Panc1 (cell line): Measurements from ENCODE around the gene SUSD6. TPM values are rescaled to one million over a fixed set of nuclear protein-coding genes. Genes with fewer than 3 reads are reported as not detected.

Experiments used
- ATAC-seq: fragments of 200-7000 bp; cut with Tn5 transposase; 2 replicates; pipeline ENCODE4 v1.9.1; 2020; ENCODE audit warnings: mild to moderate bottlenecking, moderate library complexity
- BruUV-seq: library from RNA; stranded (reverse); fragments of 400-500 nt; replicated peaks from 2 replicates; lab custom pipeline; 2021; lab: Mats Ljungman, UMichigan
- CTCF ChIA-PET: fragments of 300-600 bp; sonication (Branson Sonifier 250); formaldehyde crosslinking; loops from one replicate; lab custom pipeline; 2022; ENCODE audit warnings: antibody characterized with exemption; lab: Charles Lee
- POLR2A ChIA-PET: fragments of 300-600 bp; sonication (Branson Sonifier 250); formaldehyde crosslinking; loops from one replicate; lab custom pipeline; 2022; ENCODE audit warnings: antibody characterized with exemption; lab: Charles Lee
- DNase-seq: peaks from one replicate; pipeline ENCODE4 v3.0.0-alpha.2; 2010; ENCODE audit warnings: low read depth, low spot score
- H3K27ac ChIP-seq: 2 replicates; pipeline ENCODE4 v1.5.1; 2011; ENCODE audit warnings: mild to moderate bottlenecking, low read length, inconsistent platforms
- H3K27me3 ChIP-seq: fragments of 200-500 bp; sonication (Bioruptor generic); 2 replicates; pipeline ENCODE4 v1.6.0; 2014; ENCODE audit warnings: low read length, inconsistent platforms; ENCODE audit not compliant: control insufficient read depth, insufficient read depth
- H3K36me3 ChIP-seq: fragments of 200-500 bp; sonication (Bioruptor generic); 2 replicates; pipeline ENCODE4 v1.5.1; 2014; ENCODE audit warnings: inconsistent platforms, mild to moderate bottlenecking, low read length, moderate library complexity; ENCODE audit not compliant: control insufficient read depth, insufficient read depth
- H3K4me1 ChIP-seq: 2 replicates; pipeline ENCODE4 v1.5.1; 2011; ENCODE audit warnings: inconsistent platforms, mild to moderate bottlenecking, low read length, moderate library complexity; ENCODE audit not compliant: control insufficient read depth, insufficient read depth
- H3K4me3 ChIP-seq, 2 experiments: 2 replicates each; pipeline ENCODE4 v1.5.1; 2011 to 2012; ENCODE audit warnings: low read depth in 2 of 2, low read length in 2 of 2, mild to moderate bottlenecking in 2 of 2, inconsistent platforms in 1 of 2, moderate library complexity in 1 of 2
- H3K9me3 ChIP-seq: fragments of 200-500 bp; sonication (Bioruptor generic); 2 replicates; pipeline ENCODE4 v1.5.1; 2014; ENCODE audit warnings: low read depth, mild to moderate bottlenecking, inconsistent platforms, low read length, moderate library complexity; ENCODE audit not compliant: control insufficient read depth, insufficient read depth
- POLR2AphosphoS5 ChIP-seq: IDR thresholded peaks from 2 replicates; pipeline ENCODE4 v1.6.1; 2012; ENCODE audit warnings: mild to moderate bottlenecking, low read depth, low read length, moderate library complexity
- SIN3A ChIP-seq: IDR thresholded peaks from 2 replicates; pipeline ENCODE4 v1.6.1; 2012; ENCODE audit warnings: low read depth, mild to moderate bottlenecking, low read length, moderate library complexity, borderline replicate concordance; ENCODE audit not compliant: insufficient read depth
- TCF7L2 ChIP-seq: IDR thresholded peaks from 2 replicates; pipeline ENCODE4 v1.6.1; 2011; ENCODE audit warnings: mild to moderate bottlenecking, low read depth, low read length, inconsistent platforms
- in situ Hi-C: cut with HindIII; loops from 2 replicates; pipeline ENCODE4 v1.10.0; 2016; ENCODE audit warnings: low sequenced_read_pairs, low pct_unique_long_range_greater_than_20kb
- intact Hi-C: fragments of 100-400 bp; cut with micrococcal nuclease; formaldehyde crosslinking; loops from one replicate; pipeline ENCODE4 v1.10.0; 2022; ENCODE audit not compliant: unreplicated experiment
- total RNA-seq: library from RNA; stranded (reverse); gene quantifications from one replicate; pipeline ENCODE4 v1.2.1, GENCODE V29; 2021; ENCODE audit not compliant: unreplicated experiment
- TF ChIP-seq, protein P1 (sequence below), 2 experiments: IDR thresholded peaks; 2 replicates each; pipeline ENCODE4 v1.6.1; 2011 to 2012; ENCODE audit warnings: low read depth in 2 of 2, control low read depth in 1 of 2, low read length in 1 of 2, mild to moderate bottlenecking in 1 of 2, moderate library complexity in 1 of 2; ENCODE audit not compliant: insufficient read depth in 1 of 2
- TF ChIP-seq, protein P2 (sequence below): fragments of 450-650 bp; IDR thresholded peaks from 2 replicates; pipeline ENCODE4 v1.5.1; 2017; ENCODE audit warnings: mild to moderate bottlenecking

The SUSD6 gene
- total RNA-seq, 1 experiment from 2014 or later, result 10.9 TPM

- TF ChIP-seq, protein P1, sequence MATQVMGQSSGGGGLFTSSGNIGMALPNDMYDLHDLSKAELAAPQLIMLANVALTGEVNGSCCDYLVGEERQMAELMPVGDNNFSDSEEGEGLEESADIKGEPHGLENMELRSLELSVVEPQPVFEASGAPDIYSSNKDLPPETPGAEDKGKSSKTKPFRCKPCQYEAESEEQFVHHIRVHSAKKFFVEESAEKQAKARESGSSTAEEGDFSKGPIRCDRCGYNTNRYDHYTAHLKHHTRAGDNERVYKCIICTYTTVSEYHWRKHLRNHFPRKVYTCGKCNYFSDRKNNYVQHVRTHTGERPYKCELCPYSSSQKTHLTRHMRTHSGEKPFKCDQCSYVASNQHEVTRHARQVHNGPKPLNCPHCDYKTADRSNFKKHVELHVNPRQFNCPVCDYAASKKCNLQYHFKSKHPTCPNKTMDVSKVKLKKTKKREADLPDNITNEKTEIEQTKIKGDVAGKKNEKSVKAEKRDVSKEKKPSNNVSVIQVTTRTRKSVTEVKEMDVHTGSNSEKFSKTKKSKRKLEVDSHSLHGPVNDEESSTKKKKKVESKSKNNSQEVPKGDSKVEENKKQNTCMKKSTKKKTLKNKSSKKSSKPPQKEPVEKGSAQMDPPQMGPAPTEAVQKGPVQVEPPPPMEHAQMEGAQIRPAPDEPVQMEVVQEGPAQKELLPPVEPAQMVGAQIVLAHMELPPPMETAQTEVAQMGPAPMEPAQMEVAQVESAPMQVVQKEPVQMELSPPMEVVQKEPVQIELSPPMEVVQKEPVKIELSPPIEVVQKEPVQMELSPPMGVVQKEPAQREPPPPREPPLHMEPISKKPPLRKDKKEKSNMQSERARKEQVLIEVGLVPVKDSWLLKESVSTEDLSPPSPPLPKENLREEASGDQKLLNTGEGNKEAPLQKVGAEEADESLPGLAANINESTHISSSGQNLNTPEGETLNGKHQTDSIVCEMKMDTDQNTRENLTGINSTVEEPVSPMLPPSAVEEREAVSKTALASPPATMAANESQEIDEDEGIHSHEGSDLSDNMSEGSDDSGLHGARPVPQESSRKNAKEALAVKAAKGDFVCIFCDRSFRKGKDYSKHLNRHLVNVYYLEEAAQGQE (IDR thresholded peaks at IDR 0.05; ENCODE audit: insufficient read depth in 1 of 2, low read depth in 2 of 2, low read length in 1 of 2), result no peak
- TF ChIP-seq TCF7L2 (no peak), POLR2AphosphoS5 (no peak), SIN3A (no peak)
- TF ChIP-seq, protein P2, sequence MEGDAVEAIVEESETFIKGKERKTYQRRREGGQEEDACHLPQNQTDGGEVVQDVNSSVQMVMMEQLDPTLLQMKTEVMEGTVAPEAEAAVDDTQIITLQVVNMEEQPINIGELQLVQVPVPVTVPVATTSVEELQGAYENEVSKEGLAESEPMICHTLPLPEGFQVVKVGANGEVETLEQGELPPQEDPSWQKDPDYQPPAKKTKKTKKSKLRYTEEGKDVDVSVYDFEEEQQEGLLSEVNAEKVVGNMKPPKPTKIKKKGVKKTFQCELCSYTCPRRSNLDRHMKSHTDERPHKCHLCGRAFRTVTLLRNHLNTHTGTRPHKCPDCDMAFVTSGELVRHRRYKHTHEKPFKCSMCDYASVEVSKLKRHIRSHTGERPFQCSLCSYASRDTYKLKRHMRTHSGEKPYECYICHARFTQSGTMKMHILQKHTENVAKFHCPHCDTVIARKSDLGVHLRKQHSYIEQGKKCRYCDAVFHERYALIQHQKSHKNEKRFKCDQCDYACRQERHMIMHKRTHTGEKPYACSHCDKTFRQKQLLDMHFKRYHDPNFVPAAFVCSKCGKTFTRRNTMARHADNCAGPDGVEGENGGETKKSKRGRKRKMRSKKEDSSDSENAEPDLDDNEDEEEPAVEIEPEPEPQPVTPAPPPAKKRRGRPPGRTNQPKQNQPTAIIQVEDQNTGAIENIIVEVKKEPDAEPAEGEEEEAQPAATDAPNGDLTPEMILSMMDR, result no peak
- Histone ChIP-seq H3K36me3 (no peaks in the 10 kb centered on the region), H3K4me3 (no peak overlapping the region), H3K9me3 (no peaks in the 10 kb centered on the region), H3K27ac (no peak overlapping the region), H3K4me1 (no peaks in the 10 kb centered on the region), H3K27me3 (no peaks in the 10 kb centered on the region)
- ChIA-PET POLR2A (no interaction called here), CTCF (no interaction called here)
- no peak for DNase-seq
- in situ Hi-C loops, result no loop called here
- BruUV-seq, result no TSS peak
- ATAC-seq, result no peak
- intact Hi-C loops, result no loop called here
Observed at GRCh38 chr14:69711477-69711876, 100.1 kb downstream of the SUSD6 start.

GRCh38 chr14:69711881-69712560, 100.6 kb downstream of the SUSD6 start:
- Histone ChIP-seq H3K27me3 (no peaks in the 10 kb centered on the region), H3K4me3 (no peak overlapping the region), H3K9me3 (no peaks in the 10 kb centered on the region), H3K36me3 (no peaks in the 10 kb centered on the region), H3K4me1 (no peaks in the 10 kb centered on the region), H3K27ac (no peak overlapping the region)
- ATAC-seq (no peak), DNase-seq (no peak)
- BruUV-seq, result no TSS peak
- in situ Hi-C loops, result no loop called here
- intact Hi-C loops, result no loop called here
- ChIA-PET POLR2A (no interaction called here), CTCF (no interaction called here)
- TF ChIP-seq SIN3A (no peak), POLR2AphosphoS5 (no peak), TCF7L2 (no peak)
- TF ChIP-seq, protein P1 (IDR thresholded peaks at IDR 0.05; ENCODE audit: insufficient read depth in 1 of 2, low read depth in 2 of 2, low read length in 1 of 2), result no peak
- TF ChIP-seq, protein P2, result no peak
